GM21360 (cell line): ENCODE measurements around the gene NFATC2.
"Not testable (repeated sequence)": the region's sequence is repeated elsewhere in the genome, so short reads cannot be mapped to it uniquely, and the experiment has no call there.

Source experiments
- ATAC-seq: cut with Tn5 transposase; IDR thresholded peaks from one replicate; pipeline ENCODE4 v1.9.1; 2021; ENCODE audit warnings: mild to moderate bottlenecking, moderate library complexity; ENCODE audit not compliant: unreplicated experiment

Gene NFATC2

DNA sequence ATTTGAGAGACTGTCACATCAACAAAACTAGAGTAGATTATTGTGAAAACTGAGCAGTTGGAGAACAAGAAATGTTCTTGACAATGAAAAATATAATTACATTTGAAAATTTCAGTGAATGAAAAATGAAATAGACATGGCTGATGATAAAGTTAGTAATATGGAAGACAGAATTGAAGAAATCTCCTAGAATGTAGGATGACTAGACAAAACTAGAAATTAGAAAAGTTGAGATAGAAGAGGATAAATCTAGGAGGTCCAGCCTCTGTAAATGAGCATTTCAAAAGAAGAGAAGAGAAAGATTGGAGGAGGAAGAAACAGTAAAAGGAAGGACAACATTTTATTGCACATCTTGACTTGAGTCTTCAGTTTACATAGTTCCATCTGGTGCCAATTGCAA, 178.7 kb downstream of the NFATC2 start:
- no peak for ATAC-seq

DNA sequence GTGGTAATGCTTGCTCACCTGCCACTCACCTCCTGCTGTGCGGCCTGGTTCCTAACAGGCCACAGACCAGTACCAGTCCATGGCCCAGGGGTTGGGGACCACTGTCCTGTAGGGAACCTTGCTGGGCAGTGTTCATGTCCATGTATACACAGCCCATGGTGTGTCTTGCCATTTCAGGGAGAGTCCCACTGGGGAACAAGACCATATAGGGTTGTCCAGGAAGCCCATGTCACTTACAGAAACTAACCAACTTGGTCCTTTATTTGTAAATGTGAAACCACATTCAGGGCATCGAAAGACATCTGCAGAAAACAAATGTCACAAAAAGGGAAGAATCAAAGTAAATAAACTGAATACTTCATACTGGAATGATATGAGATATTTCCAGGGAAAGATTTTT, 179.1 kb downstream of the NFATC2 start:
- ATAC-seq, result no peak

DNA sequence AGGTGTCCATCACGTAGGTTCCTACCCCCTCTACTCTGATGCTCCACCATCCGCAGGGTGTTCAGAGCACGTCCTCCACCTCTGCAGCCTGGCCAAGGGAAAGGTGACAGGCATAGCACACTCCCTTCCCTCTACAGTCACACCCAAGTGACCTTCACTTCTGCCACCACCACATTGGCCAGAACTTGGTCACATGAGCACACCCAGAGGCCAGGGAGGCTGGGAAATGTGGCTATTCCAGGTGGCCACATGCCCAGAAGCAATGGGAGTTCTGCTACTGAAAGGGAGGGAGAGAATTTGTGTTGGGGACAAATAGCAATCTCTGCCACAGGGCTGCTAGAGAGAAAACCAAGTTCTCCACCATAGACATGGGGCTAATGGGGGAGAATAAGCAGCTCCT, 180.3 kb downstream of the NFATC2 start:
- ATAC-seq, result no peak

DNA sequence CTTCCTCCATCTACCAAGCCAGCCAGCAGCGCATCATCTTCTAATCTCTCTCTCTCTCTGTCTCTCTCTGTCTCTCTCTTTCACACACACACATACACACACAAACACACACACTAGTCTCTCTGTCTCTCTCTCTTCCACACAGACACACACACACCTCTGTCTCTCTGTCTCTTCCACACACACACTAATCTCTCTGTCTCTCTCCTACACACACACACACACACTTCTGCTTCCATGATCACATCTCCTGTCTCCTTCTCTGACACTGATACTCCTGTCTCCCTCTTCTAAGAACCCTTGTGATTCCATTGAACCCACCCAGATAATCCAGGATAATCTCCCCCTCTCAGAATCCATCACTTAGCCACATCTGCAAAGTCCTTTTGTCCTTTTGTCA, 181.3 kb downstream of the NFATC2 start:
- no peak for ATAC-seq

DNA sequence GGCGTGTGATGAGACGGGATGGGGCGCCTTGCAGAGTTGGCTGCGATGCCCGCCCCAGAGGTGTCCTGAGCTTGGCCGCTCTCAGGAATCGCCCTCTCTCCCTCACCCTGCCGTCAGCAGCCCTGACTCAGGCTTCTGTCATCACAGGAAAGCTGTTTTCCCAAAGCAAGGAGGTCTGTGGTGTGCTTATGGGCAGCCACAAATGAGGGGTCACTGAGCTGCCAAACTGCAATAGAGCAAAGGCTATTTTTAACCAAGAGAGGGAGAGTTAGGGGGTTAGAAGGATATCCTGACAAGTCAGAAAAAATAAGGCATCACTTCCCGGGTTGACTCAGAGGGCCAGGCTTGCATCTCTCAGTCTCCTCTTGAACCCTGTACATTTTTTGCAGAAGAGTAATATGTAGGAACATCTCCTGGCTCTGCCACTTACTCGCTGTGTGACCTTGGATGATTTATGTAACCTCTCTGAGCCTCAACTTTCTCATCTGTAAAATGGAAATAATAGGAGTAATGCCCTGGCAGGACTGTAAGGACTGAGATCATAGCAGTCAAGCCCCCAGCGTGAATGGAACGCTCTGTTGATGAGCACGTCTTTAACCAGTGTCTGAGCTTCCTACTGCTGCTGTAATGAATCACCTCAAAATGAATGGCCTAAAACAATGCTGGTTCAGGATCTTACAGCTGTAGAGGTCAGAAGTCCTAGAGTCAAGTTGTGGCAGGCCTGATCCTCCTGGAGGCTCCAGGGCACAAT, 181.9 kb downstream of the NFATC2 start:
- no peak for ATAC-seq

DNA sequence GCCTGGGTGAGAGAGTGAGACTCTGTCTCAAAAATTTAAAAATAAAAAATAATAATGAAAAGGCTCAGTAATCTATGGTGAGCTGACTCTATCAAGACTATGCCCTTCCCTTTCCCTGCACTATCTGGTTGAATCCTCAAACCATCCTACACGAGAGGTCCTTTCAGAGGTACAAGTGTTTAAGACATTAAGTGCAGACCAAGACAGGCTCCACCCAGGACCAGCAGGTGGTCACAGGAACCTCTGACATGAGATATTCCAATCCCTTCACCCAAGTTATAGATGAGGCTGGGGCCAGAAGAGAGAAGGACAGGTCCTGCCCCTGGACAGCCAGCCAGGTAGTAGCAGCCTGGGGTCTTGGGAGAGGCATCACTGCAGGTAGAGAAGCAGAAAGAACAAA, 182.6 kb downstream of the NFATC2 start:
- ATAC-seq, result no peak

DNA sequence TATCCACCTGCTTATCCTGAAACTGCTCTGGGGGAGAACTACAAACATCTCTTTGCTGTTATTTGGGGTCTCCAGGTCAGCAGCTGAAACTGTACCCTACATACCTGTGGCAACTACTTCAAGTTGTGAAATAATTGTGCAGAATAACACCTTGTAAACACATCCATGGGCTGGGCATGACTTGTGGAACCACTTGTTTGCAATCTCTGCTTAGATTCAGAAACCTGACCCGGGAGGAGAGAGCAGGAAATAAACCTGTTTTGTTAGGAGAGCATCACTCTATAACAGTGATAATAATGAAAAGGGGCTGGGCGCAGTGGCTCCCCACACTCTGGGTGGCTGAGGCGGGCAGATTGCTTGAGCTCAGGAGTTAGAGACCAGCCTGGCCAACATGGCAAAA, 183.1 kb downstream of the NFATC2 start:
- no peak for ATAC-seq

DNA sequence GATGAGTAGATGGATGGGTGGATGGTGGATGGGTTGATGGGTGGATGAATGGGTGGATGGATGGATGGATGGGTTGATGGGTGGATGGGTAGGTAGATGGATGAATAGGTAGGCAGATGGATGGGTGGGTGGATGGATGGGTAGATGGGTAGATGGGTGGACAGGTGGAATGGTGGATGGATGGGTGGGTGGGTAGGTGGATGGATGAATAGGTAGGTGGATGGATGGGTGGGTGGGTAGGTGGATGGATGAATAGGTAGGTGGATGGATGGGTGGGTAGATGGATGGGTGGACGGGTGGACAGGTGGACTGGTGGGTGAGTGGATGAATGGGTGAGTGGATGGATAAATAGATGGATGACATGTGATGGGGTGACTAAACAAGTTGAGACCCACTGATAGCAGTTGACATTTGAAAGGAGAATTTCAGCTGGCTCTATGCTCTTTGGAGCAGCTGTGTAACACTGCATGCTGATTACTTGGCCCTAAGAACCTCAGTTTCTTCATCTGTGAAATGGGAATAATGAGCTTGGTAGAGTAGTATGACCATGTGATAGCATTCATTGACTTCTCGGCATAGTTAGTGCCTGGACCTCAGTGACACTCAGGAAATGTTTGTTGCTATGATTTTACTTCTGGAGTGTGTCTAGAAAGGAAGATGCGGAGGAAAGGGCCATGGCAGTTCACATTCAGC, 184.3 kb downstream of the NFATC2 start:
- no peak for ATAC-seq

DNA sequence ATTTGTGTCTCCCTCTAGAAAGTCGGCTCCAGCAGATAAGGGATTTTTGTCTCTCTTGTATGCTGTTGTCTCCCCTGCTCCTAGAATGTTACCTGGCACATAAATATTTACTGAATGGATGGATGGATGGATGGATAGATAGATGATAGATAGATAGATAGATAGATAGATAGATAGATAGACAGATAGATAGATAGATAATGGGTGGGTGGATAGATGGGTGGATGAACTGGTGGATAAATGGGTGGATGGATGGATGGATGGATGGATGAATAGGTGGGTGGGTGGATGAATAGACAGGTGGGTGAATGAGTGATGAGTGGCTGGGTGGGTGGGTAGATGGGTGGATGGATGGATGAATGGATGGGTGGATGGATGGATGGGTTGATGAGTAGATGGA, 185.0 kb downstream of the NFATC2 start:
- no peak for ATAC-seq

DNA sequence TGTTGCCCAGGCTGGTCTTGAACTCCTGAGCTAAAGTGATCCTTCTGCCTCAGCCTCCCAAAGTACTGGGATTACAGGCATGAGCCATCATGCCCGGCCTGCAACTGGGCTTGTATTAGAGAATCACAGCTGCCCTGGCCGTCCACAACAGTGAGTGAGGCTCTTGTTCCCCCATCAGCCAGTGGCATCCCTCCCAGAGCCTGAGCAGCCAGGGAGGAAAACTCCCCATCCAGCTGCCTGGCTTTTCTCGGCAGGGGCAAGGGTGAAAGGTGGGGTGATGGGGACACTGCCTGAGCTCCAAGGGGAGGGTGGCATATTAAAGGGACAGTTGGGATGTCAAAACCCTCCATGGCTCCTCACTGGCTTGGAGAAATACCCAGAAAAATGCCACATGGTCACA, 185.6 kb downstream of the NFATC2 start:
- no peak for ATAC-seq

DNA sequence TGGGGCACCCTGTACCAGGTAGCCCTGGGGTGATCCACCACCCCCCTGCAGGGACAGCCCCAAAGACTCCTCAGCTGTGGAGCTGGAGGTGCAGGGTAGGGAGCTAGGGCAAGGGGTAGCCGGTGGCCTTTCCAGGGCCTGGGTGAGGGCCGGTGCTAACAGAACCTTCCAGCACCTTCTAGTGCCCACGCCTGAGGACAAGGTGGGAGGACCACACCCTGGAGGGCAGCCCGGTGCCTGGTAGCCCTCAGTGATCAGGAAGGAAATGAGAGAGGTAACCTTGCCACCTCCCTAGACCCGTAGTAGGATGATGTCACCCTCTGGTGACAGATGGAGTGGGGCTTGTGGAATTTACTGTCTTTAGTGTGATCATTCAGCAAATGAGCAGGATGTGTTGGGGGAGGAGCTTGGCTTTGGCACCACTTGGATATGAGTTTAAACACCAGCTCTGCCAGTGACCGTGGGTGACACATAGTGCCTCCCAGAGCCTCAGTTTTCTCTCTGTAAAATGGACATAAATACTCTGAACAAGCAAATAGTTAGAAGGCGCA, 187.7 kb downstream of the NFATC2 start:
- ATAC-seq, result no peak

DNA sequence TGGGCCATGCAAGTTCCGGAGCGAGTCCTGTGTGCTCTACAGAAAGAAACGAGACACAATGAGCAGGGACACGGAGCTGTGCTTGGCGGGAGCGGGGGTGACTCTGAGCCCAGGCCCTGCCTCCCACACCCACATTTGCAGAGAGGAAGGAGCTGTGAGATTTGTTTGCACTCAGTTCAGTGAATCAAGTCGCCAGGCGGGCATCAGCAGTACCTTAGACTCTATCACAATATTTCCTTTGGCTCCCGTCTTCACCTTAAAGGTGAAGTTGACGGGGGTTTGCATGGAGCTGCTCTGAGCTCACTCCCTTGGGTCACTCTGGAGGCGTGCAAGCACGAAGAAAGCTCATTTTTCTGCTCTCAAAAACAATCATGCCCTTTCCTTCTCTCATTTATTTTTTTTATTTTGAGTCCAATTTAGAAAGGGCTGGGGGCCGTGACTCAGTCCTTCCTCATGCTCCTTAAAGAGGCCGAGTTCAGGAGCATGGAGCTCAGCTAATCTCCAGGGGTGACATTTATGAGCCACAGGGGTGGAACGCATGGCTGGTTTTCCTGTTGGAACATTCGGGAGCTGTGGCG, 188.2 kb downstream of the NFATC2 start:
- ATAC-seq, result no peak

DNA sequence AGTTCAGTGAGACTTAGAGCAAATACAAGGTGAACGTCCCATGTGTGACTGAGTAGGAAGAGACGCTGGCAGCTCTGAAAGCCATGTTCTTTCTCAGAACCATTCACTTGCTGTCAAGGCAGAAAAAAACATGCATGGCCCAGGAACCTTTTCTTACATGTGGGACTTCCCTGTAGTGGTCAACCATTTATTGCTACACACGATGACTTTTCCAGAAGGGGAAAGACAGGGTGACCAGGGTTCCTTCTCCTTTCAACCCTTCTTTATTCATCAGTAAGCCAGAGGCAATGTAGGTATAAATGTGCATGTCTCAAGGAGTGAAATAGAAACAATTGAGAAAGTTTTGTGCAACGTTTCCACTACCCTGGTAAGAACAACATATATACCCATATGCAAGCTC, 189.0 kb downstream of the NFATC2 start:
- no peak for ATAC-seq

DNA sequence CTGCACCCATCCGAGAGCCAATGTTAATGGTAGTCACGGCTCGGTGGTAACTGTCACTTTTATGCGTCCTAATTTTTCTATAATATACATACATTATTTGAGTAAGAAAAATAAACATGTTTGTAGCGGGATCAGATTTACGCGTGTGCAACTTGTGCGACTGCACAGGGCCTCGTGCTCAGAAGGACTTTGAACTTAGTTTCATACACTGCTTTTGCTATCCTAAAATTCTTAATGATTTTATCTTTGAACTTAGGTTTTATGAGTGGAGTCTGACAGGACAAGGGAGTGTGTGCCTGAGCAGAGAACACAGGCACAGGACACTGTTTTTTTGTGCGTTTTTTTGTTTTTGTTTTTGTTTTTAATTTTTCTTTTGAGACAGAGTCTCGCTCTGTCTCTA, 189.7 kb downstream of the NFATC2 start:
- no peak for ATAC-seq

DNA sequence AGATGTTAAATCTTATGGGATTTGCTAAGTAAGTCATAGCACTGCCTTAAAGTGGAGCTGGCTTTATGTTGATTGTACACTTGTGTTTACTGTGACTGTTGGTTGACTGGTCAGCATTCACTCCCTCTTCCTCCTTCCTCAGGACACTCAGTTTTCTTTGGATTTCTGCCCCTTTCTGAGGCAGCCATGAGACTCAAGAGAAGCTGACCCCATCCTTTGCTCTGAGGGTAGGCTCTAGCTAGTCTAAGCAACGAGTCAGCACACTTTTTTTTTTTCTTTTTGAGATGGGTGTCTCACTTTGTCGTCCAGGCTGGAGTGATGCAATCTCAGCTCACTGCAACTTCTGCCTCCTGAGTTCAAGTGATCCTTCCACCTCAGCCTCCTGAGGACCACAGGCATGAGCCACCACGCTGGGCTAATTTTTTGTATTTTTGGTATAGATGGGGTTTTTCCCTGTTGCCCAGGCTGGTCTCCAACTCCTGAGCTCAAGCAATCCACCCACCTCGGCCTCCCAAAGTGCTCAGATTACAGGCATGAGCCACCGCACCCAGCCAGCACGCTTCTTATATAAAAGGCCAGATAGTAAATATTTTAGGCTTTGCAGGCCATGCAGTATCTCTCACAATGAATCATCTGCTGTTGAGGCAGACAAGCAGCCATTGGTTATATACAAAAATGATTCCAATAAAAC, 191.4 kb downstream of the NFATC2 start:
- ATAC-seq, result no peak

DNA sequence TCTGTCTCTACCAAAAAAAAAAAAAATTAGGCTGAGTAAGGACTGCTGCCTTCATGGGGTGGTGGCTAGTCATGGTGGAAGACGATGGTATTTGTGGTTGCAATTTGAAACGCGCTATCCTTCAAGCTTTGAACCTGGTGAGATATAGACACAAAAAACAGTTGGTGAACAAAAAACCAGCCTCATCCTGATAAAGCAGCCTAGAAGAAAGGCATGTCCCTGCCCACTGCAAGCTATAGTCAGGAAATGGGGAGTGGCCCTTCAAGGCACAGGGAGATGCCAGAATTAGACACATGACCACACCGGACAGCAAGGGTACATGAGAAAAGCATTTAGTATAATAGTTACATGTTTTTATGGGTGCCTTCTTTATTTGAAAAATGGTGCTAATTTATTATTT, 193.6 kb downstream of the NFATC2 start:
- ATAC-seq, result no peak

DNA sequence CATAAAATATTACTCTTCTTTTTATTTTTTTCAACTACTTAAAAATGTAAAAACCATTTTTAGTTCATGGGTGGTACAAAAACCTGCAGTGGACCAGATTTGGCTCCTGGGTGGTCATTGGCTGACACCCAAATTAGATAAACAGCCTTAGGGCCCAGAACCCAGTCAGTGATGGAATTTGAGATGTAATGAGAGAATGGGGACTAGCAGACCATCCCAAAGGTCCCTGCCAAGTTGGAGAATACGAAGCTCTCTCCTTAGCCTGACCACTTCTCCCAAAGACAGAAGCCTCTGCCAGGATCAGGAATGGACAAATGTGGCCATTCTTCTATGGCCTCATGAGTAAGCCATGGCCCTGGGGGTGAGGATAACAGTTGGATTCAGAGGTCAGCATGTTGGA, 194.7 kb downstream of the NFATC2 start:
- no peak for ATAC-seq

DNA sequence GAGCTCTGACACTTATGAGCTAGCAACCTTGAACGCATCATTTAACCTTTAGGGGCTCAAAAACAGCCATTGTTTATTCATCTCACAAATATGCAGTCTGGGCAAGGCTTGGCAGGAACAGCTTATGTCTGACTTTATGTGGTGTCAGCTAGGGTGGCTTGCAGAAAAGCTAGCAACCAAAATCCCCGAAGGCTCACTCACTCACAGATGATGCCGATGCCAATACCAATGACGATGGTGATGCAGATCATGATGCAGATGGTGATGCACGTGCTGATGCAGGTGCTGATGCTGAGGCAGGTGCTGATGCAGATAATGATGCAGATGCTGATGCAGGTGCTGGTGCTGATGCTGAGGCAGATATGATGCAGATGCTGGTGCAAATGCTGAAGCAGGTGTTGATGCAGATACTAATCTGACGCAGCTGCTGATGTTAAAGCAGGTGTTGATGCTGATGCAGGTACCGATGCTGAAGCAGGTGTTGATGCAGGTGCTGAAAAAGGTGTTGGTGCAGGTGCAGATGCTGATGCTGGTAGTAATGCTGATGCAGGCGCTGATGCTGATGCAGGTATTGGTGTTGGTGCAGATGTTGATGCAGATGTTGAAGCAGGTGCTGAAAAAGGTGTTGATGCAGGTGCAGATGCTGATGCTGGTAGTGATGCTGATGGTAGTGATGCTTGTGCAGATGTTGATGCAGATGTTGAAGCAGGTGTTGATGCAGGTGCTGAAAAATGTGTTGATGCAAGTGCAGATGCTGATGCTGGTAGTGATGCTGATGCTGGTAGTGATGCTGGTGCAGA, 195.6 kb downstream of the NFATC2 start:
- no peak for ATAC-seq

DNA sequence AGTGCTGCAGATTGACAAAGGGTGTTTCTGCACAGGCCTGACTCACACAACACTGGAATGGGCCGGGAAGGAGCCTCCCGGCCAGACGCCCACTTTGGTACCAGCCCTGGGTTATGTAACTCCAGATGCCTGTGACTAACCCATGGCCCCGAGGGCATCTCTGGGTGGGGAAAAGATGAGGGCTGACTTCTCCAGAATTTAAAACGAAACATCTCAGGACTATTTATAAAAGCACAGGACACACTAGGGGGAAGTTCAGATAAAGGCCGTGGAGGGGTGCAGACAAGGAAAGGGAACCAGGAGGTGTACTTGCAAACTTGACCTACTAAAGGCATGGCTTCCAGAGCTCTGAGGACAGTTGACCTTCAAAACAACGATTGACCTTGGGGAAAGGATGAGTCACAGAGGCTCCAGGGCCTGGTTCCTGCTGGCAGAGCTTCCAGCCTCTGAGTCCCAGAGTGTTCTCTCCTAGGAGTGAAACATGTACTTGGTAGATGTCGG, 196.9 kb downstream of the NFATC2 start:
- ATAC-seq, result no peak

DNA sequence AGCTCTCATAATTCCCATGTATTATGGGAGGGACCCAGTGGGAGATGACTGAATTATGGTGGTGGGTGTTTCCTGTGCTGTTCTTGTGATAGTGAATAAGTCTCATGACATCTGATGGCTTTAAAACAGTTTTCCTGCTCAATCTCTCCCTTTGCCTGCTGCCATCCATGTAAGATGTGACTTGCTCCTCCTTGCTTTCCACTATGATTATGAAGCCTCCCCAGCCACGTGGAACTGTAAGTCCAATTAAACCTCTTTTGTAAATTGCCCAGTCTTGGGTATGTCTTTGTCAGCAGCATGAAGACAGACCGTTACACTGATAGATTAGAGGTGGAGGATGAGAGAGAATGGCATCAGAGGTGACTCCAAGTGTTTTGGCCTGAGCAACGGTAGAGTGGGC, 198.7 kb downstream of the NFATC2 start:
- ATAC-seq, result not testable (repeated sequence)
